T-helper 2 cell treated with Interferon-gamma antibody and Interleukin-4, amounts not matched to agents 100 ng/mL and 5 ng/mL, for 36 hours (primary cell): ENCODE results near the gene SCFD1. TPM values are rescaled to one million over a fixed set of nuclear protein-coding genes. Genes with fewer than 3 reads are reported as not detected.

Experiments
- intact Hi-C: fragments of 100-400 bp; cut with micrococcal nuclease; formaldehyde crosslinking; loops from one replicate; pipeline ENCODE4 v1.15.1; 2023
- total RNA-seq: library from RNA; stranded (reverse); gene quantifications from 2 replicates; pipeline ENCODE4 v1.2.3, GENCODE V29; 2022

Gene SCFD1
- total RNA-seq, 1 donor from 2014 or later = 70.8 TPM

DNA sequence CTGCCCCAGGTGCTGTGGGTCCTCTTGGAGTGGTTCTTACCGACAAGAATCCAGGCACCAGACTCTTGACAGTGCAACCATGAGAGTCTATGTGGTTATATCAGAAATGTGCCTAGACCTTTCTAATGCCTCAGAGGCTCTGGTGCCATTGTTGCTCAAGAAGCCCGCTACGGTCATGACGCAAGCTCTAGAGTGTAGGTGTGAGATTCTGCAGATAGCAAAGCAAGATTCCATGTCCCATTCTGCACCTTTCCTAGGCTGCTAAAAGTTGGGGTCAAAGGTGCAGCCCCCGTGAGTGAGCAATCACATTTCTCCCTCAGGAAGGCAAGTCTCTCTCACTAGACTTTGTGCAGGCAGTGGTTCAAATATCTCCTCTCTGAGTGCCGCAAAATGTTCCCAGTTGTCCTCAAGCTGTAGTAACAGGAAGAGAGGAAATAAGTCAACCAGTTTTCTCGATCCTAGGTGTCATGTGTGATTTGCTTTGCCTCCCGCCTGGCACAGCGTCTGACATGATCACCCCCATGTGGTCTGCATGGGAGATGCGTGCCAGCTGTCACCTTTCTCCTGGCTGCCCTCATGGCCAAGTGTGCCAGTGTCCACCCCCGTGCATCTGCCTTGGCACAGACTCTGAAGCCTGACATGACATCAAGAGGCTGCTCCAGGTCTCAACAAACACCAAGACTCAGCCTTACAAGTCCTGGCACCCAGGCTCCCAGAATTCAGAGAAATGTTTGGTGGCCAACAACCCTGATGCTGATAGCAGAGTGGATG, 129.7 kb downstream of the SCFD1 start:
- intact Hi-C loops = no loop called here

DNA sequence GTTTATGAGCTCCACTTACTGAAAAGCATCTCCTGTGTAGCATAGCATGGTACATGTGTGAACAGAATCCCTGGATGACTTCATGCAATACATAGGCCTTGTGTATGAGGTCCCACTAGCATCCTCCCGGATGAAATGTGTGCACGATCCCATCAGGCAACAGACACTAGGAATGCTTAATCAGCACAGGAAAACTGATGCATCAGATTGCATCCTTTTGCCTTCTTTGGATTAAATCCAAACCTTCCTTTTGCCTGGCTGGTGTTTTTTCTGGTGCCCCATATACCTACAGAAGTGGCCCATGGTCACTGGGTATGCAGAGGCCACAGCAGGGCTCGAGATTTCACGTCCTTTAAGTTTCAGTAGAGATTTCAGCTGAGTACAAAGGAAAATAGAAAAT, 131.3 kb downstream of the SCFD1 start:
- intact Hi-C loops = no loop called here

DNA sequence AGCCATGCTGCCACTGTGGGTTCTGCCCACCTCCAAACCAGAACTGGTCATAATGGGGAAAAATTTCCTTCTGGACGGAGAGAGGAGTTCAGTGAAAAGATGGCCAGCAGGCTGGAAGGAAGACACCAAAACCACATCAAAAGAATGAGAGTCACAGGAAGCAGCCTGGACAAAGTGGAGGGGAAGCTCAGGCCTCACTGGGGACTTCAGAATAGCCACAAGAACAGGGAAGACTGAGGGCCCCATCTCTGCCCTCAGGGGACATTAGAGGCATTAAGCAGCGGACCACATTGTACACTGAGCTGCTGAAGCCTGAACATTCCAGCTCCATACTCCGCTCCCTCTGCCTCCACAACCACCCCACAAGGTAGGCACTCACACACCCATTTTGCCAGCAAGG, 132.7 kb downstream of the SCFD1 start:
- intact Hi-C loops = no loop called here

DNA sequence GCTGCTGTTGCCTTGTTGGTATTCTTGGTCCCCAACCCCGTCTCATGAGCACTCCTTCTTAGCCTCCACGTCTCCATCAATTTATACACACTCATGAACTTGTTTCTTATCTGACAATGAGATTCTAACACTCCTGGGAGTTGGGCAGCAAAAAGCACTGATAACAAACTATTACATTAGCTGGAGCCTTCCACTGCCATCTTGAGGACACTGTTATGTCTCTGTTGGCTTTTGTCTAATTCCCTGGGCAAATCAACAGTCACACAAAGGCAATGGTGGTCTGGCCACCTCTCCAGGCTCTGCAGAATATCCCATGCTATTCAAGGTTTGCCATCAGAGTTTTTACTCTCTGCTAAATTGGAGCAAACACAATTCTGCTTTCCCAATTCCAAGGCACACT, 134.5 kb downstream of the SCFD1 start:
- intact Hi-C loops = no loop called here

DNA sequence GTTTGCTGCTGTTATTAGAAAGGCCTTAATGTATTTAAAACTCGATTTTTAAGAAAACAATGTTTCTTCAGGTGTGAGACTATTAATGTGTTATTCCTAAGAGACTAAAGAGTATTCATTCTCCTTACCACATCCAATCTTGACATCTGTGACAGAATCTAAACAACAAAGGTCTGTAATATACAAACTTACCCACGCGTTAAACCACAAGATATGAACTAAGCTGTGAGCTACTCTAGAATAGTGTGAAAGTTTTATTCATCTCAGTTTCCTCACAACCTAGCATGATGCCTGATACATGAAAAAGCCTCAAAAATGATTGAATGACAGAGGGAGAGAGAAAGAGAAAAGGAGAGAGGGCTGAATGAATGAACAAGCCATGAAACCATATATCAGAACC, 135.0 kb downstream of the SCFD1 start:
- intact Hi-C loops = no loop called here

DNA sequence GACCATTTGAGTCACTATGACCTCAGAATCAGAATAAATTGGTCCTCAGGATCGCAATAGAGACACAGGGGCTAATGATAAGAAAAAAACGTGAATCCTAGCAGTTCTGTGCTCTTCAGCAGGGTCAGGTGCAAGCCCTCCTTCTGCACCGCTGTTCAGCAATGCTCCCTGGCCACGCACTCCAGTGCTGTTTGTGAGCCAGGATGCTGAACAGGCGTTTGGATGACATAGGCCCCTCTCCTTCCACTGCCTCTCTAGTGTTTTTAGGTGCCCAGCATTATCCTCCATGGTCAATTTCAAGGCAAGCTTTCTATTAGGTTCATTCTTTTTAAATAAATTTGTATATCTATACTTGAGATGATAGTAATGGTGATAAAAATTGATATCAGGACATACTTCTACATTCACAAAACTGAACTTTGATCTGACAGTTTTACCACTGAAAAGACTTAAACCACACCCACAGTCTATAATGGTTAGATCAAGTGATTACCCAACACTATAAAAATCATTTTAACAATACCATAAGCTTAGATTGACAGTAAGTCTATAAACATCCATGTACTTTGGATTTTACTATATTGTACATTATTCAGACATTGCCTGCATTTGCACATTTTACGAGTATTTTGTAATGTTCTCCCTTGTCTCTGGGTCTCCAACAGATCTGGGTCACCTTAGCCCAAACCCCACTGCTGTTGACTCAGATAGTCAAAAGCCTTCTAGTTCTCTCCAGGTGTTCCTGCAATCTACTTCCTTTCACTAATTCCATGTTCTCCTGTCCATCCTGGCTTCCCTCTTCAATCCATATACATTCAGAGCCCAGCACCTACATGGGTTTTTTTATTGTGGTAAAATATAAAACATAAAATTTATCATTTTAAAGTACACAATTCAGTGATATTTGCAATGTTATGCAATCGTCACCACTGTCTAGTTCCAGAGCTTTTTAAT, 137.3 kb downstream of the SCFD1 start:
- intact Hi-C loops = no loop called here

DNA sequence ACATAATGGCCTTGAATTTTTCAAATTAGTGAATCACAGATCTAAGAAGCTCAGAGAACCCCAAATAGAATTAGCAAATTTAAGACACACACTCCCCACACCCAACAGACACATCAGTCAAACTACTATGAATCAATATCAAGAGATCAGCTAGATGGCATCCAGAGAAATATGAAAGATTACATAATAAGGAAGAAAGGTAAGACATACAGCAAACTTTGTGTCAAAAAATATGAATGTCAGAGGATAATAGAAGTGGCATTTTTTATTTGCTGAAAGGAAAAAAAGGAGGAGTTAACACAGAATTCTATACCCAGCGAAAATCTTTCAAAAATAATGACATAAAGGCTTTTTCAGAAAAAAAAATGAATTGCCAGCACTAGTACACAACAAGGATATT, 141.8 kb downstream of the SCFD1 start:
- intact Hi-C loops = no loop called here

DNA sequence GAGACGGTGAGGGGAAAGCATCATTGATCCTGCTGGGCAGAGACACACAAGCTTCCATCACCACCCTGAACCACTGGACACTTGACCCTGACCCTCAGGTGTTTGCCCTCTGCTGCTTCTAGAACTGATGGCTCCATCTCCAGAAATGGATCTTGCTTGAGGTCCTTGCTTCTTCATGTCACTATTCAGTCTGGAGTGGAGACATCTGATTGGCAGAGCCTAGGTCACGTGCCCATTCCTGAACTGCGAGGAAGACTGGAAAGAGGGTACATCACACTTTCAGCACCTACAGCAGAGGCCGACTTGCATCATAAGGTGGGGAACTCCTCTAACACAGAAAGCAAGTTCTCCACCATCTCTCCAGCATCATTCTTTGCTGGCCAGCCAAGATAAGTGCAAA, 145.5 kb downstream of the SCFD1 start:
- intact Hi-C loops = no loop called here

DNA sequence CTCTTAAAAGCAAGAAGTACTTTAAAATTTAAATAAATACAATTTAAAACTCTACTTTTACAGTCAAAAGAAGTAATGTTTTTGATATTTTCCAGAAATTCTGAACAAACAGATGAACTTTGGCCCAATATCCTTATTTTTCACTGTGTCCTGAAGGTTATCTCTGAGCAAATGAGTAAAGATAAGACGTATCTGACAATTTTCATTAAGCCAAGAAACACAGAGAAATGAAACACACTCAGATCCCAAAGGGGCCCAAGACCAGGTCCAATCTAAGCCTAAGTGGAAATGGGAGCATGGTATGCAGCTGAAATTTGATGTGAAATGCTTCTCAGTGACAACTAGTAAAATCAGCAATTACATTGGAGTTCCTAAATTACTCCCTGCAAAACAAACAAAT, 146.7 kb downstream of the SCFD1 start:
- intact Hi-C loops = no loop called here

DNA sequence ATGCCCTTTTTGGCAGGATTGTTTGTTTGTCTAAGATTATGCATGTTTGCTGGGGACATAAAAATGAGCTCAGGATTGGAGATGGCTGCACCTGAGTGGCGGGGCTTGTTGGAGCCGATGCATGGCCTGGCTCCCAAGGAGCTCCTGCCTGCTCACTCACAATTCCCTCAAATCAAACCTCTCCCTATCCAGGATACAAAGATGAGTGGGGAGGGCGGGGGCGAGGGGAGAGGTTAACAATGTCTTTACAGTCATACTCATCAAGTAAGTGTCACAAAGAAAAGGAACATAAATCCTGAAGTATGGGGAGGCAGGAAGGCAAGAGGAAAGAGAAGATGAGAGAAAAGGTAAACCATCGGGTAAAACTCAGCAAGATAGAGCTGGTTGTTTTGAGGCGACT, 148.3 kb downstream of the SCFD1 start:
- intact Hi-C loops = no loop called here

DNA sequence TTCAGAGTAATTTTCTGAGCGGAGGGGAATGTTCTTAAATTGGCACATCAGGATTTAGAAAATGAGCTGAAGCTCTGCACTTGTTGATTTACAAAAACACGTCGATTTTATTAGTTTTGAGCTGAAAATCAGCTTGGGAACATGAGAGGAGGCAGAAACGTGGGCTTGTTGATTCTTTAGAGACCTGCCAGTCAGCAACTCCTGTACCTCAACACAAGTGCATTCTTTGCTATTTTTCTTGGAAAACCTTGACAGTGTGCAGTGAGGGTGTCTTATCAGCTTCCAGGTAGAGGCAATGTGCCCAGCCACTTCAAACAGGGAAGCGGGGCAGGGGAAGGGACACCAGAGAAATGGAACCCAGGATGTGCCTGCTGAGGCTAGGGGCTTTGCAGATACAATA, 149.5 kb downstream of the SCFD1 start:
- intact Hi-C loops = no loop called here

DNA sequence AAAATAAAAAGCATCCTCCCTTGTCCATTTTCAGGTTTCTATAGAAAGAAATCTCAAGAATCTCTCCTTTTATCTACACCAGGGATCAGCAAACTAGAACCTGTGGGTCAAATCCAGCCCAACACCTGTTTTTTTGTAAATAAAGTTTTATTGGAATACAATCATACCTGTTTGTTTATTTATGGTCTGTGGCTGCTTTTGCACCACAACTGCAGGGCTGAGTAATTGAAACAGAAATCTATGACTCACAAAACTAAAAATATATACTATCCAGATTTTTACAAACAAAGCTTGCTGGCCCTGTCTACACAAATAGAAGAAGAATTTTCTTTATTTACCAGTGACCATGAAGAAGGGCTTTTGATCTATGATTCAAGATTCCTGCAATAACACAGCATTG, 157.1 kb downstream of the SCFD1 start:
- intact Hi-C loops = no loop called here

Other genes starting within 250 kb of the SCFD1 start
- gene G2E3, start 63.2 kb upstream of the SCFD1 start, total RNA-seq = 27.9 and 38.5 TPM in 2 replicates